Measurements from ENCODE around the gene RASA3.

RASA3 gene

DNA sequence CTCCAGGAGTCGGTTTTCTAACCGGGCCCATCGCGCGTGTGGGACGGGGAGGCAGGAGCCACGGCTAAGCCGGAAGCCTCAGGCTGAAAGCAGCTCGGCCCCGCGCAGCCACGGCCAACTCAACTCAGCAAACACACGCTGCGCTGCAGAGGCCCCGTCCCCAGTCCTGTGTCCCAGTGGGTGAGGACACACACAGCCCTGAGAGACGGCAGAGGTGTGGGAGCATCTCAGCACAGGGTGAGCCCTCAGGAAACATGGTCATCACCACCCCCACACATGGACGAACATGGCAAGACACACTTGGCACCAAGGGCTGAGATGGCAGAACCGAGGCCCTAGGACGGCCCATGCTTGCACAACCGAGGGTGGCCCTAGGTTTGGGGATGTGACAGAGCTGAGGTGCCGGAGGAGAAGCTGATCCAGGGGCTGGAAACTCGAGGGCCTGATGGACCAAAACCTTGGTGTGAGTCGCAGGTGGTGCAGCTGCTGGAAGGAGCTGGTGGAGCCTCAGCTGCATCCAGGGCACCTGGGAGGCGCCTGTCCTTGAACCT lies 129.6 kb downstream of the RASA3 start:
- DNase-seq = no peak
- Histone ChIP-seq H3K27ac (ENCODE audit: low read length) (no peak overlapping the region), H3K4me2 (ENCODE audit: low read depth, low read length) (no peak overlapping the region), H4K20me1 (ENCODE audit: insufficient read depth, low read length) (no peaks in the 10 kb centered on the region), H3K9me3 (replicated peaks; ENCODE audit: insufficient read depth, low read length) (no peaks in the 10 kb centered on the region), H3K27me3 (replicated peaks; ENCODE audit: insufficient read depth, low read length) (no peaks in the 10 kb centered on the region), H3K4me1 (ENCODE audit: low read length) (no peaks in the 10 kb centered on the region), H3K4me3 (ENCODE audit: low read length) (no peak overlapping the region), H3K79me2 (ENCODE audit: low read length) (peaks cover 10% of the 10 kb centered on the region), H3K9me2 (replicated peaks; ENCODE audit: insufficient read depth, low read length) (no peaks in the 10 kb centered on the region), H3K9ac (ENCODE audit: low read length) (no peak overlapping the region), H3K36me3 (replicated peaks; ENCODE audit: insufficient read depth, low read length) (no peaks in the 10 kb centered on the region; the same call in 1 of the 2 replicates), H3F3A (ENCODE audit: insufficient read depth, low read length) (peaks cover 6% of the 10 kb centered on the region; the same call in 1 of the 2 replicates), H2AFZ (ENCODE audit: low read length) (no peak overlapping the region)
- TF ChIP-seq EZH2 (optimal IDR thresholded peaks at IDR 0.05; ENCODE audit: low read depth, low read length) (no peak), EZH2phosphoT487 (IDR thresholded peaks at IDR 0.05; ENCODE audit: low read length) (no peak)
- TF ChIP-seq, protein P1, sequence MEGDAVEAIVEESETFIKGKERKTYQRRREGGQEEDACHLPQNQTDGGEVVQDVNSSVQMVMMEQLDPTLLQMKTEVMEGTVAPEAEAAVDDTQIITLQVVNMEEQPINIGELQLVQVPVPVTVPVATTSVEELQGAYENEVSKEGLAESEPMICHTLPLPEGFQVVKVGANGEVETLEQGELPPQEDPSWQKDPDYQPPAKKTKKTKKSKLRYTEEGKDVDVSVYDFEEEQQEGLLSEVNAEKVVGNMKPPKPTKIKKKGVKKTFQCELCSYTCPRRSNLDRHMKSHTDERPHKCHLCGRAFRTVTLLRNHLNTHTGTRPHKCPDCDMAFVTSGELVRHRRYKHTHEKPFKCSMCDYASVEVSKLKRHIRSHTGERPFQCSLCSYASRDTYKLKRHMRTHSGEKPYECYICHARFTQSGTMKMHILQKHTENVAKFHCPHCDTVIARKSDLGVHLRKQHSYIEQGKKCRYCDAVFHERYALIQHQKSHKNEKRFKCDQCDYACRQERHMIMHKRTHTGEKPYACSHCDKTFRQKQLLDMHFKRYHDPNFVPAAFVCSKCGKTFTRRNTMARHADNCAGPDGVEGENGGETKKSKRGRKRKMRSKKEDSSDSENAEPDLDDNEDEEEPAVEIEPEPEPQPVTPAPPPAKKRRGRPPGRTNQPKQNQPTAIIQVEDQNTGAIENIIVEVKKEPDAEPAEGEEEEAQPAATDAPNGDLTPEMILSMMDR (IDR thresholded peaks at IDR 0.05; ENCODE audit: low read length) = no peak

DNA sequence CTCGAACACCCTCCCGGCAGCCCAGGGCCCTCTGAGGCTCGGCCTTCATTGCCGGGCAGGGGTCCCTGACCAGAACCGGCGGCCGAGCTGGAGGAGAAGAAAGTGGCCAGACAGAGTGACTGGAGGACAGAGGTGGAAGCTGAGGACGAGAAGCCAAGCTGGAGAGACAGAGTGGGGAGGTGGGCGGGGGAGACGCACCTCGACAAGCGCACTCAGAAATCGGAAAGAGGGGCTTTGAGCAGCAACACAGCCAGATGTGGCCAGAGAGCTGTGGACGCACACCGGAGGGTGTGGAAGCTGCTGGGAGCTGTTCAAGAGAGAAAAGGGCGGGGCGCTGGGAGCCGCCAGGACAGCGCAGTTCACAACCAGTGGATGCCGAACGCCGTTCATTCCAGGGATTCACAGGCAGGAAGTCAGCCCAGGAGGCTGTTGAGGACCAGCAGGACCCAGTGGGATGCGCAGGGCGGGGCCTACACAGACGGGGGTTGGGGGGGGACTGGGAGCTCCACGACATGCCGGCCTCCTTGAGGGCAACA lies 130.3 kb downstream of the RASA3 start:
- H3K9ac ChIP-seq (ENCODE audit: low read length) = no peak overlapping the region
- TF ChIP-seq EZH2 (optimal IDR thresholded peaks at IDR 0.05; ENCODE audit: low read depth, low read length) (no peak), EZH2phosphoT487 (IDR thresholded peaks at IDR 0.05; ENCODE audit: low read length) (no peak)
- TF ChIP-seq, protein P1 (IDR thresholded peaks at IDR 0.05; ENCODE audit: low read length) = no peak
- H3K79me2 ChIP-seq (ENCODE audit: low read length) = peaks cover 10% of the 10 kb centered on the region
- no peaks in the 10 kb centered on the region for H3K27me3 ChIP-seq (replicated peaks; ENCODE audit: insufficient read depth, low read length)
- no peaks in the 10 kb centered on the region; the same call in 1 of the 2 replicates for H3K36me3 ChIP-seq (replicated peaks; ENCODE audit: insufficient read depth, low read length)
- H4K20me1 ChIP-seq (ENCODE audit: insufficient read depth, low read length) = no peaks in the 10 kb centered on the region
- DNase-seq = no peak
- no peak overlapping the region for H2AFZ ChIP-seq (ENCODE audit: low read length)
- no peaks in the 10 kb centered on the region for H3K9me3 ChIP-seq (replicated peaks; ENCODE audit: insufficient read depth, low read length)
- H3K9me2 ChIP-seq (replicated peaks; ENCODE audit: insufficient read depth, low read length) = no peaks in the 10 kb centered on the region
- peaks cover 6% of the 10 kb centered on the region; the same call in 1 of the 2 replicates for H3F3A ChIP-seq (ENCODE audit: insufficient read depth, low read length)
- no peak overlapping the region for H3K4me2 ChIP-seq (ENCODE audit: low read depth, low read length)
- no peak overlapping the region for H3K27ac ChIP-seq (ENCODE audit: low read length)
- no peaks in the 10 kb centered on the region for H3K4me1 ChIP-seq (ENCODE audit: low read length)
- H3K4me3 ChIP-seq (ENCODE audit: low read length) = no peak overlapping the region

DNA sequence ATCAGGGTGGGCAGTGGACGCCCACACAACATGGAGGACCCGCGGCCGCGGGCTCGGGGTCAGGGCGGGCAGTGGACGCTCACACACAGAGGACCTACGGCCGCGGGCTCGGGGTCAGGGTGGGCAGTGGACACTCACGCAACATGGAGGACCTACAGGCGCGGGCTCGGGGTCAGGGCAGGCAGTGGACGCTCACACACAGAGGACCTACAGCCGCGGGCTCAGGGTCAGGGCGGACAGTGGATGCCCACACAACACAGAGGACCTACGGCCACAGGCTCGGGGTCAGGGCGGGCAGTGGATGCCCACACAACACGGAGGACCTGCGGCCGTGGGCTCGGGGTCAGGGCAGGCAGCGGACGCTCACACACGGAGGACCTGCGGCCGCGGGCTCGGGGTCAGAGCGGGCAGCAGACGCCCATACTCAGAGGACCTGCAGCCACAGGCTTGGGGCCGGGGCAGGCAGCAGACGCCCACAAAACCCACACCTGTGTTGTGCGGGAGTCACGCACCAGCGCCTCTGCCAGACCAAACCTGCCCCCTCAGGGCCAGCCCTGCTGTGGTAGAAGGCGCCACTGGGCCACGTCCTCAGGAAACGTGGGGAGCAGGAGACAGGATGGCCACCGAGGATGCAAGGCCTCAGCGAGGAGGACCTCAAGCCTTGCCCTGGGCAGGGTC lies 131.0 kb downstream of the RASA3 start:
- H3K4me2 ChIP-seq (ENCODE audit: low read depth, low read length) = no peak overlapping the region
- no peak for DNase-seq
- no peaks in the 10 kb centered on the region for H3K9me2 ChIP-seq (replicated peaks; ENCODE audit: insufficient read depth, low read length)
- H3K4me1 ChIP-seq (ENCODE audit: low read length) = no peaks in the 10 kb centered on the region
- no peaks in the 10 kb centered on the region; the same call in 1 of the 2 replicates for H3K36me3 ChIP-seq (replicated peaks; ENCODE audit: insufficient read depth, low read length)
- no peaks in the 10 kb centered on the region for H3K27me3 ChIP-seq (replicated peaks; ENCODE audit: insufficient read depth, low read length)
- H2AFZ ChIP-seq (ENCODE audit: low read length) = no peak overlapping the region
- no peaks in the 10 kb centered on the region for H4K20me1 ChIP-seq (ENCODE audit: insufficient read depth, low read length)
- peaks cover 6% of the 10 kb centered on the region; the same call in 1 of the 2 replicates for H3F3A ChIP-seq (ENCODE audit: insufficient read depth, low read length)
- H3K9me3 ChIP-seq (replicated peaks; ENCODE audit: insufficient read depth, low read length) = no peaks in the 10 kb centered on the region
- peaks cover 10% of the 10 kb centered on the region for H3K79me2 ChIP-seq (ENCODE audit: low read length)
- TF ChIP-seq EZH2 (optimal IDR thresholded peaks at IDR 0.05; ENCODE audit: low read depth, low read length) (no peak), EZH2phosphoT487 (IDR thresholded peaks at IDR 0.05; ENCODE audit: low read length) (no peak)
- TF ChIP-seq, protein P1 (IDR thresholded peaks at IDR 0.05; ENCODE audit: low read length) = no peak
- no peak overlapping the region for H3K4me3 ChIP-seq (ENCODE audit: low read length)
- no peak overlapping the region for H3K9ac ChIP-seq (ENCODE audit: low read length)
- no peak overlapping the region for H3K27ac ChIP-seq (ENCODE audit: low read length)

Data from MM.1S (cell line).